Endothelial cell (in vitro differentiated cells): ENCODE data around the gene SRRM2. TPM values are rescaled to one million over a fixed set of nuclear protein-coding genes. Genes with fewer than 3 reads are reported as not detected.

Source experiments
- DNase-seq: peaks from one replicate; pipeline ENCODE4 v3.0.0; 2021; ENCODE audit warnings: low spot score
- H3K27ac Mint-ChIP-seq: one replicate; pipeline ENCODE4 v1.8.0; 2021; ENCODE audit warnings: mixed read lengths, inconsistent platforms; ENCODE audit not compliant: unreplicated experiment
- H3K27me3 Mint-ChIP-seq: one replicate; pipeline ENCODE4 v1.8.0; 2021; ENCODE audit warnings: mild to moderate bottlenecking, moderate library complexity, mixed read lengths, inconsistent platforms; ENCODE audit not compliant: unreplicated experiment
- H3K36me3 Mint-ChIP-seq: one replicate; pipeline ENCODE4 v1.8.0; 2021; ENCODE audit warnings: mild to moderate bottlenecking, low read depth, mixed read lengths, inconsistent platforms; ENCODE audit not compliant: unreplicated experiment
- H3K4me1 Mint-ChIP-seq: one replicate; pipeline ENCODE4 v1.8.0; 2021; ENCODE audit warnings: mild to moderate bottlenecking, mixed read lengths, inconsistent platforms; ENCODE audit not compliant: unreplicated experiment
- H3K4me3 Mint-ChIP-seq: one replicate; pipeline ENCODE4 v1.8.0; 2021; ENCODE audit warnings: mild to moderate bottlenecking, mixed read lengths, inconsistent platforms; ENCODE audit not compliant: unreplicated experiment
- H3K9me3 Mint-ChIP-seq: one replicate; pipeline ENCODE4 v1.8.0; 2021; ENCODE audit warnings: mixed read lengths, inconsistent platforms; ENCODE audit not compliant: unreplicated experiment
- CTCF ChIP-seq: fragments of 200-600 bp; sonication (generic); IDR thresholded peaks from one replicate; pipeline ENCODE4 v1.5.0; 2021; ENCODE audit warnings: antibody characterized with exemption; ENCODE audit not compliant: unreplicated experiment
- total RNA-seq: library from RNA; stranded (reverse); fragmentation: NEBNext Ultra II Directional; extraction: Animal tissue kit (Norgen Biotek cat#: 25700); gene quantifications from one replicate; pipeline ENCODE4 v1.2.1, GENCODE V29; 2021; ENCODE audit not compliant: unreplicated experiment

Gene SRRM2
- total RNA-seq, 1 donor from 2014 or later: 456 TPM

- no peak overlapping the region for H3K27ac Mint-ChIP-seq
- peaks cover 3% of the 10 kb centered on the region for H3K27me3 Mint-ChIP-seq
- H3K4me1 Mint-ChIP-seq: peaks cover 3% of the 10 kb centered on the region
- H3K4me3 Mint-ChIP-seq: no peak overlapping the region
- no peak for DNase-seq
- peaks cover 4% of the 10 kb centered on the region for H3K36me3 Mint-ChIP-seq
- no peaks in the 10 kb centered on the region for H3K9me3 Mint-ChIP-seq
- no peak for TF ChIP-seq CTCF
Measured at GRCh38 chr16:2745116-2745890, 7.1 kb upstream of the SRRM2 start.

DNA sequence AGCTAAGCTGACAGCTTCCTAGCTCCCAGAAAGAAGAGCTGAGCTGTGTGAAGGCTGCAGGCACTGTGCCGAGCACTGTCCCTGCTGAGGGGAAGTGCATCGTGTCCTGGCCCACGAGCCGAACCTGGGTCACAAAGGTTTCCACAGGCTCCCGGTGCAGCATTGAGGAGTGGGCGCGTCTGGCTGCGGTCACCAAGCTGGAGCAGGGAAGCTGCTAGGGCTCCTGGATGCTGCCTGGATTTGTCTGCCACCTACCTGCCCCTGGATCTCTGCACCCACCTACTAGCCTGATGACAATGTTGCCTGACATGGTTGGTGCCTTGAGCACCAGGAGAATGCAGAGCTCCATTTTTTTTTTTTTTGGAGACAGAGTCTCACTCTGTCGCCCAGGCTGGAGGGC, 6.5 kb upstream of the SRRM2 start:
- Mint-ChIP-seq H3K4me3 (no peak overlapping the region), H3K36me3 (peaks cover 4% of the 10 kb centered on the region), H3K27me3 (peaks cover 2% of the 10 kb centered on the region), H3K4me1 (peaks cover 9% of the 10 kb centered on the region), H3K27ac (no peak overlapping the region), H3K9me3 (no peaks in the 10 kb centered on the region)
- DNase-seq: no peak
- TF ChIP-seq CTCF: no peak

- H3K9me3 Mint-ChIP-seq: no peaks in the 10 kb centered on the region
- H3K27ac Mint-ChIP-seq: no peak overlapping the region
- peaks cover 19% of the 10 kb centered on the region for H3K4me1 Mint-ChIP-seq
- H3K36me3 Mint-ChIP-seq: peaks cover 11% of the 10 kb centered on the region
- DNase-seq: no peak
- peaks cover 13% of the 10 kb centered on the region for H3K27me3 Mint-ChIP-seq
- H3K4me3 Mint-ChIP-seq: no peak overlapping the region
- no peak for TF ChIP-seq CTCF
Measured at GRCh38 chr16:2748757-2749455, 3.5 kb upstream of the SRRM2 start.

DNA sequence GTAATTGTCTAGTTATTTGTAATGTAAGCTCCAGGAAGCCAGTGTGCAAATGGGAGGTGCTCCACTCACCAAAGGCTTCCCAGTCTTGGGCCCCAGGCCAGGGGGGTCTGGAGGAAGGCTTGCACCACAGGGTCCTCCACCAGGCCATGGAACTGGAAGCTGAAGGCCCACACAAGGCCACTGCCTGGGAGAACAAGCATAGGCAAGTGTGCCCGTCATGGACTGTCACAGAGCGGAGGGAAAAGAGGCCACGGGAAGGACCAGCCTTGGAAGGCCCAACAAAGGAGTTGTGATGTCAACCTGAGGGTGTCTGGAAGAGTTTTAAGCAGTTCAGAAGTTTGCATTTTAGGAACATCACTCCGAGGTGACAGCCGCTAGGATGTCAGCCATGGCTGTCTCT, 3.0 kb upstream of the SRRM2 start:
- H3K27me3 Mint-ChIP-seq: peaks cover 17% of the 10 kb centered on the region
- no peak overlapping the region for H3K4me3 Mint-ChIP-seq
- no peak for DNase-seq
- no peaks in the 10 kb centered on the region for H3K9me3 Mint-ChIP-seq
- no peak for TF ChIP-seq CTCF
- peaks cover 24% of the 10 kb centered on the region for H3K4me1 Mint-ChIP-seq
- peaks cover 14% of the 10 kb centered on the region for H3K36me3 Mint-ChIP-seq
- H3K27ac Mint-ChIP-seq: no peak overlapping the region

- no peak for DNase-seq
- no peaks in the 10 kb centered on the region for H3K9me3 Mint-ChIP-seq
- TF ChIP-seq CTCF: no peak
- peaks cover 18% of the 10 kb centered on the region for H3K27me3 Mint-ChIP-seq
- H3K4me1 Mint-ChIP-seq: peaks cover 29% of the 10 kb centered on the region
- H3K27ac Mint-ChIP-seq: peak overlapping the region; percentile 75
- peaks cover 14% of the 10 kb centered on the region for H3K36me3 Mint-ChIP-seq
- H3K4me3 Mint-ChIP-seq: no peak overlapping the region
Measured at GRCh38 chr16:2749936-2750335, 2.5 kb upstream of the SRRM2 start.
